GM12801 (cell line): Measurements from ENCODE around the gene ODAD4.

Experiments
- CTCF ChIP-seq: IDR thresholded peaks from one replicate; pipeline ENCODE4 v1.5.1; 2011; ENCODE audit warnings: control low read depth; ENCODE audit not compliant: insufficient read length; ENCODE audit errors: extremely low read depth

ODAD4 gene

DNA sequence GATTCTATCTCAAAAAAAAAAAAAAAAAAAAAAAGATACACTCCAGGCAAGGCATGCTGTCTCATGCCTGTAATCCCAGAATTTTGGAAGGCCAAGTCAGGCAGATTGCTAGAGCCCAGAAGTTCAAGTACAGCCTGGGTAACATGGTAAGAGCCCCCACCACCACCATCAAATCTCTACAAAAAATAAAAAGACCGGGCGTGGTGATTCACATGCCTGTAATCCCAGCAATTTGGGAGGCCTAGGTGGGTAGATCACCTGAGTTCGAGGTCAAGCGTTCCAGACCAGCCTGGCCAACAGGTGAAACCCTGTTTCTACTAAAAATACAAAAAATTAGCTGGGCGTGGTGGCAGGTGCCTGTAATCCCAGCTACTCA, 9.8 kb upstream of the ODAD4 start:
- no peak for TF ChIP-seq CTCF

GRCh38 chr17:41925991-41926590, 4.3 kb upstream of the ODAD4 start:
- TF ChIP-seq CTCF: no peak

GRCh38 chr17:41928693-41929251, 1.6 kb upstream of the ODAD4 start:
- no peak for TF ChIP-seq CTCF

DNA sequence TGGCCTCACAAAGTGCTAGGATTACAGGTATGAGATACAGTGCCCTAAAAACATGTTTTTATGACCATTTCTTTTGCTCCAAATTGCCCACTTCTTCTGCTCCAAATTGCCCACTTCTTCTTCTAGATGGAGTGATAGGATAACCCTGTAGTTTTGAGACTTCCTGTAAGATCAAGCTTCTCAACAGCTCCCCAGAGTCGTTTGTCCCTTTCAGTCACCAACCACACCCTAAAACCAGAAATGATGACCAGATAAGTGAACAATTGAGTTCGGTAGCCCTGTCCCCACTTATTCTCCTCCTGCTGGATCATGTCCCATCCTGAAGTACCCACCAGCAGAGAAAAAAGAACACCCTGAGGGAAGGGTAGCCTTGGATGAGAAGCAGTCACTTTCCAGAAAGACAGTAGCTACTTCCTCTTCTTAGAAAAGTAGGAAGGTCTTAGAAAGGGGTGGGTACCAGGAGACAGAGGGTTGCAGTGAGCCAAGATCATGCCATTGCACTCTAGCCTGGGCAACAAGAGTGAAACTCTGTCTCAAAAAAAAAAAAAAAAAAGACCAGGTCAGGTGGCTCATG, 2.5 kb downstream of the ODAD4 start:
- no peak for TF ChIP-seq CTCF

GRCh38 chr17:41935641-41936040, 5.2 kb downstream of the ODAD4 start:
- TF ChIP-seq CTCF: no peak

GRCh38 chr17:41937970-41938954, 7.8 kb downstream of the ODAD4 start:
- TF ChIP-seq CTCF: no peak

DNA sequence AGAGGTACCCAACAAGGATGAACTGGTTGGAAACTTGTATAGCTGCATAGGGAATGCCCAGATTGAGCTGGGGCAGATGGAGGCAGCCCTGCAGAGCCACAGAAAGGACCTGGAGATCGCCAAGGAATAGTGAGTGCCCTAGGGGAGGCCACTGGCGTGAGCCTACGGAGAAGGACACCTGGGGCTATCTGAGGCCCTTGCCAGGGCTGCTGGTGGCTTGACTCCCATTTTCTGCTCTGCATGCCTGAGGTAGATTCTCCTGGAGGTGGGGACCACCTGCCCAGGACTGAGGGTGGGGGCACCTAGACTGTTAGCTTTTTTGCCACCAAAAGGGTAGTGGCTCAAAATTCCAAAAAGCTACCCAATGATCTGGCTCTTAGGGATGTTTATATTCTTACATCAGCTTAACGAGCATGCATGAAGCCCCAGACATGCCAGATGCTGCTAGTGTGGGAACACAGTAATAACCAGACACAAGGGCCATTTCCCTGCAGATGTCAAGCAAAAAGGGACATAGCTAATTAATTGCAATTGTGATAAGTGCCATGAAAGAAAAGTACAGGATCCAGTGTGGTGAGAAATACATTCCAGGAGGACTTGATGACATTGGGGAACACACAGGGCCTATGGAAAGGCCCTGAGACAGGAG, 8.8 kb downstream of the ODAD4 start:
- no peak for TF ChIP-seq CTCF
